22Rv1 (cell line): ENCODE data around the gene SLC2A13.

Experiments used
- H3K27ac ChIP-seq: fragments of 450-650 bp; 2 replicates; pipeline ENCODE4 v1.5.1; 2017
- ZFX ChIP-seq: fragments of 450-650 bp; IDR thresholded peaks from 2 replicates; pipeline ENCODE4 v1.6.1; 2017; ENCODE audit warnings: antibody characterized with exemption, borderline replicate concordance
- TF ChIP-seq, protein P1 (sequence below): fragments of 450-650 bp; IDR thresholded peaks from 2 replicates; pipeline ENCODE4 v1.5.1; 2017; ENCODE audit warnings: mild to moderate bottlenecking

SLC2A13 gene

DNA sequence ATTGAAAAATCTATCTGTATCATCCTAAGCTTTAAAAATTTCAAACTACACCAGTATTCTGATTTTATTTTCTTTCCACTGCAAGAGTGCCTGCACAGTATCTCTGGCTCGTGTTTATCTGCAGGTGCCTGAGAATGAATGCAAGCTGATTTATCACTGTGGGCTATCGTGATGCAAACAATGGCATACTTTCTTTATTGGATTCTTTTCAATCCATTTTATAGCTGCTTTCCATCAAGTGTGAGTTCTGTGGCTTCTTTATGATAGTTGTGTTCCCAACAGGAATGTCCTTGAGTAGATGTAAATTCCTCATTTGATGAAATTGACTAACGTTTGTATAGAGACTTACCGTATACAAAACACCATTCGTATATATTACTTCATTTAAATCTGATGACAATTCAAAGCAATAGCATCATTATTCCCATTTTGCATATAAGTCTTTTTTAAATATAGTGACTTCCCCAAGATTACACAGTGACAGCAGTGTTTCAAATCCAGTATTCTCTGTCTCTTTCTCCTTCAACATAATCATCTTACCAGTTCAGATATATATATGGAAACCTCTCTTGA lies 326.0 kb downstream of the SLC2A13 start:
- H3K27ac ChIP-seq: no peak overlapping the region
- TF ChIP-seq, protein P1, sequence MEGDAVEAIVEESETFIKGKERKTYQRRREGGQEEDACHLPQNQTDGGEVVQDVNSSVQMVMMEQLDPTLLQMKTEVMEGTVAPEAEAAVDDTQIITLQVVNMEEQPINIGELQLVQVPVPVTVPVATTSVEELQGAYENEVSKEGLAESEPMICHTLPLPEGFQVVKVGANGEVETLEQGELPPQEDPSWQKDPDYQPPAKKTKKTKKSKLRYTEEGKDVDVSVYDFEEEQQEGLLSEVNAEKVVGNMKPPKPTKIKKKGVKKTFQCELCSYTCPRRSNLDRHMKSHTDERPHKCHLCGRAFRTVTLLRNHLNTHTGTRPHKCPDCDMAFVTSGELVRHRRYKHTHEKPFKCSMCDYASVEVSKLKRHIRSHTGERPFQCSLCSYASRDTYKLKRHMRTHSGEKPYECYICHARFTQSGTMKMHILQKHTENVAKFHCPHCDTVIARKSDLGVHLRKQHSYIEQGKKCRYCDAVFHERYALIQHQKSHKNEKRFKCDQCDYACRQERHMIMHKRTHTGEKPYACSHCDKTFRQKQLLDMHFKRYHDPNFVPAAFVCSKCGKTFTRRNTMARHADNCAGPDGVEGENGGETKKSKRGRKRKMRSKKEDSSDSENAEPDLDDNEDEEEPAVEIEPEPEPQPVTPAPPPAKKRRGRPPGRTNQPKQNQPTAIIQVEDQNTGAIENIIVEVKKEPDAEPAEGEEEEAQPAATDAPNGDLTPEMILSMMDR: no peak
- TF ChIP-seq ZFX: no peak

DNA sequence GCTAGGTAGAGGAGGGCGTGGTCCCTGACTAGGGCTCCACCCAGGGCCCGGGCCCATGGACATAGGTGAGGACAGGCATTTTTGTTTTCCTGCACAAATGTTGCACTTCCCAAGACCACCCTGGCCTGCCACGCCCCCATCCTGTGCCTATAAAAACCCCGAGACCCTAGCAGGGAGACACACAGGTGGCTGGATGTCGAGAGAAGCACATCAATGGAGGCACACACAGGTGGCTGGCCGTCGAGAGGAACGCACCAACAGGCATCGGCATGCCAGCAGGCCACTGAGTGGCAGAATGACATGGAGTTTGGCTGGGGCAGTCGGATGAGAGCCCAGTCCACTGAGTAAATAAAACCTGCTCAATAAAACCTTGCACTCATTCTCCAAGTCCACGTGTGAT lies 328.4 kb downstream of the SLC2A13 start:
- H3K27ac ChIP-seq: no peak overlapping the region

DNA sequence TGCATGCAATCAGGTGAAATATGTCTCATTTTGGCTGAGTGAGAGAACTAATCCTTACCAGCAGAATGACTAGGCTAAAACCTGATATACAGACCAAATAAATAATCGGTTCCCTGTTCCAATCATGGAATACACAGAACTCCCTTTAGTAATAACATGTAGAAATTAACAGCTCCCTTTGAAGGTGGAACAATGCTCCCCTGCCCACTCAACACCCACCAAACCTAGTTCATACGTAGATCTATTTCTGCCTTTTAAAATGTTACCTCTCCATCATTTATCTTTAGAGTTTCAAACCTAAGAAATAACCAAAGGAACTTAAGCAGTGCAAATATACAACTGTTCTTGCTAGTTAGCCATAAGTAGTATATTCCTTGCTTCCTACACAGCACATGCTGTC lies 332.6 kb downstream of the SLC2A13 start:
- H3K27ac ChIP-seq: no peak overlapping the region
- no peak for TF ChIP-seq ZFX

More for the DNA sequence above, 328.4 kb downstream of the SLC2A13 start:
- no peak for TF ChIP-seq ZFX
- TF ChIP-seq, protein P1: no peak

DNA sequence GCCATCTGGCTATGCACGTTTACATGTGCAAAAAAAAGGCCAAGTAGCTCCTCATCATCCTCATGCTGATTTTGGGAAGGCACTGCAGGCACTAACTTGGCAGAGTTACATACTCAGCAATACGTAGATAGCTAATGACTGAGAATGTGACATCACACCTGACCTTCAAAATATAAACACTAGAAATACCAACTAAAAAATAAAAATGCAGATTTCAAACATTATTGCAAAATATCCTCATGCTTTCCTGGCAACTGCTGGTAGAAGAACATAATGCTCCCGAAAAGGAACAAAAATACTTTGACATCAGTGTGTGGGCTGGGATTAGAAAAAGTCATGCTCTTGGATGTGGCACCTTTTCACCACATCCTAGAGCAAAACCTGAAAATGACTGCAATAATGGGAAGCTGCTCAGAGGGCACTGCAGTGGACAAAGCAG lies 333.0 kb downstream of the SLC2A13 start:
- TF ChIP-seq ZFX: no peak
- TF ChIP-seq, protein P1: no peak

DNA sequence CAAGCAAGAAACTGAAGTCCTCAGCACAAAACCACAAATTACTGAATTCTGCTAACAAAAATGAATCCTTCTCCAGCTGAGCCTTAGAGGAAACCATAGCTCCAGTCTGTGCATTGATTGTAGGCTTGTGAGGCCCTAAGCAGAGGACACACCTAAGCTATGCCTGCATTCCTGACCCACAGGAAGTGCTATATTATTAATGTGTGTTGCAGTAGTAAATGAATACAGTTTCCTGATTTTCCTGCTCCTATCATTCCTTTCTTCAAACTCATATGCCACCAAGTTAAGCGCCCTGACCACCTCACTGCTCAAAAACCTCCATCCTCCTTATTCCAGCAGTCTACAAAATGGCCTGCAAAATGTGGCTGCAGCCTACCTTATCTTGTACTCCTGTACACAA lies 334.4 kb downstream of the SLC2A13 start:
- TF ChIP-seq ZFX: no peak
- TF ChIP-seq, protein P1: no peak
- no peak overlapping the region for H3K27ac ChIP-seq

More for the DNA sequence above, 333.0 kb downstream of the SLC2A13 start:
- no peak overlapping the region for H3K27ac ChIP-seq

DNA sequence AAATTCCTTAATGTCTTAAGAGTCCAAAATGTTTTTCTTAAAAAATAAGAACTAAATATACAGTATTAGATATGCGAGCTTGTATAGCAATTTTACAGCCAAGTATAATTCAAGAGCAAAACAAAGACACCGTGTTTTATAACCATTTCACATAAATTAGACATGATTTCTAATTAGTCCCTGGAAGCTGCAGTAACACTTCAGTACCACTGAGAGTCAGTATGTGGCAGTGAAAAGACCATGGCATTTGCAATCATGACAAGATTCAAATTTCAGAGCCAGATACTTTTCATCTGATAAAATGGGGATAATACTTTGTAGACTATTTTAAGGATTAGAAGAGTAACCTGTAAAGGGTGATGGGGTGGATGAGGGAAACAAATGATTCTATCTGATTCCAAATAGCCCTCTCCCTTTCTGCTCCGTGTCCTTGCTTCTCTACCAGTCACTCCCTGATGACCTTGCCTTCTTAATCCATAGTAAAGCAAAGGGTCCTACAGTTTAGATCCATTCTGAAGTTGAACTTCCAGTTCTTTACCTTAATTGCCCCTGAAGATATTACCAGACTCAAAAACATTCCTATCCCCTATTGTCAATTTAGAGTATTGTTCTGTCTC lies 340.8 kb downstream of the SLC2A13 start:
- no peak overlapping the region for H3K27ac ChIP-seq
- TF ChIP-seq, protein P1: peak; percentile 94
- TF ChIP-seq ZFX: no peak

DNA sequence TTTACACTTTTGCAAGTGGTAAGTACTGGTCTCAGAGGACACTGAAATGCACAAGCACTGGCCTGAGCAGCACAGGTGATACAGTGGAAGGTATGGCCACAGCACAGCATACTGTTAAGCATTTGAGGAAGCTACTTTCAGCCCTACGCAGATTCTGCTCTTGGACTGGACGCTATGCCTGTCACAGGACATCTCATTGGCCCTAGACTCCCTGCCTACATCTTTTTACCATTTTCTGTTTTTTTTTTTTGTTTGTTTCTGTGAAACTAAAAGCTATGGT lies 342.1 kb downstream of the SLC2A13 start:
- no peak for TF ChIP-seq ZFX
- TF ChIP-seq, protein P1: no peak
- no peak overlapping the region for H3K27ac ChIP-seq
